ENCODE measurements around the gene TMEM39B. TPM values are rescaled to one million over a fixed set of nuclear protein-coding genes. Genes with fewer than 3 reads are reported as not detected.

TMEM39B gene
- total RNA-seq, 1 experiment from 2014 or later, result 12.1 TPM

DNA sequence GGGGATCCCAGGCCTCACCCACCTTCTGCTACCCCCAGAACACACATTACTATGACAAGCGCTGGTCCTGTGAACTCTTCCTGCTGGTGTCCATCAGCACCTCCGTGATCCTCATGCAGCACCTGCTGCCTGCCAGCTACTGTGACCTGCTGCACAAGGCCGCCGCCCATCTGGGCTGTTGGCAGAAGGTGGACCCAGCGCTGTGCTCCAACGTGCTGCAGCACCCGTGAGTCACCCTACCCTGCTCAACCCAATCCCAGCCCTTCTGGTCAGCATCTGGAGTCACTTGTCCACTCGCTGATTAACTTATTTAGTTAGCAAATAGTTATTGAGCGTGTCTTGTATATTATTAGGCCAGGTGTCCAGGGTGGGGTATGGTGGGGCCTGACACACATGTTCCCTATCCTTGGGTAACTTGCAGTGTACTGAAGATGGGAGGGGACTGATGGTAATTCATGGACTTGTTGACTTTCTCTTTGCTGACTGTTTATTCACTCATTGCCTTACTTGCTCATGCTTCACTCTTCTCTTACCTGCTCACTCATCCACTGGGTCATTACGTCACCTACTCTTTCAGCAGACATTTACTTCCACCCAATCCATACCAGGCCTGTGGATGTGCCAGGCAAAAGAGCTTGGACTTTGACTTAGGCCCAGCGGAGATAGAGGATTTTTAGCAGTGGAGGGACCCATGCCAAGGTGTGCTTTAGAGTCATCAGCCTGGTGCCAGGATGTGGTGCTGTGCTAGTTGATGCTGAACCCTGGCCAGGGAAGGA, 22.2 kb downstream of the TMEM39B start:
- intact Hi-C loops (cut with micrococcal nuclease; ENCODE audit: unreplicated experiment), result no loop called here
- POLR2A ChIA-PET, result no interaction called here
- Mint-ChIP-seq H3K4me1 (ENCODE audit: low read depth, unreplicated experiment) (no peaks in the 10 kb centered on the region), H3K9me3 (ENCODE audit: unreplicated experiment) (no peaks in the 10 kb centered on the region), H3K36me3 (ENCODE audit: insufficient read depth, unreplicated experiment) (peaks cover 17% of the 10 kb centered on the region), H3K27me3 (ENCODE audit: insufficient read depth, unreplicated experiment) (no peaks in the 10 kb centered on the region), H3K4me3 (ENCODE audit: unreplicated experiment) (no peak overlapping the region), H3K27ac (ENCODE audit: unreplicated experiment) (no peak overlapping the region)
- DNase-seq, result no peak
- Histone ChIP-seq H3K4me3 (ENCODE audit: low read depth, low read length) (no peak overlapping the region), H3K4me1 (no peaks in the 10 kb centered on the region), H3K9me3 (no peaks in the 10 kb centered on the region), H3K36me3 (ENCODE audit: control insufficient read depth, insufficient read depth, low read length) (no peaks in the 10 kb centered on the region), H3K27me3 (replicated peaks; ENCODE audit: control insufficient read depth, insufficient read depth, low read length) (no peaks in the 10 kb centered on the region)
- no TSS peak for BruUV-seq (replicated peaks)
- no peak for TF ChIP-seq CTCF (IDR thresholded peaks at IDR 0.05; ENCODE audit: insufficient read depth in 1 of 2, low read depth in 1 of 2, low read length in 1 of 2, severe bottlenecking in 1 of 2, unreplicated experiment in 1 of 2)
- CTCF ChIA-PET, result interaction anchor here (0.5 kb wide), 1 partner anchor 13 kb away, joined by 3 read pairs; the partner anchor contains the start of gene KPNA6

GRCh38 chr1:32099426-32099825, 26.7 kb downstream of the TMEM39B start:
- intact Hi-C loops (cut with micrococcal nuclease; ENCODE audit: unreplicated experiment), result no loop called here
- POLR2A ChIA-PET, result interaction anchor here (0.8 kb wide), 1 partner anchor 86 kb away, joined by 4 read pairs; no protein-coding TSS in a partner anchor
- Mint-ChIP-seq H3K4me3 (ENCODE audit: unreplicated experiment) (no peak overlapping the region), H3K36me3 (ENCODE audit: insufficient read depth, unreplicated experiment) (peaks cover 17% of the 10 kb centered on the region), H3K27me3 (ENCODE audit: insufficient read depth, unreplicated experiment) (no peaks in the 10 kb centered on the region), H3K4me1 (ENCODE audit: low read depth, unreplicated experiment) (peaks cover 8% of the 10 kb centered on the region), H3K9me3 (ENCODE audit: unreplicated experiment) (no peaks in the 10 kb centered on the region), H3K27ac (ENCODE audit: unreplicated experiment) (no peak overlapping the region)
- no peak for TF ChIP-seq CTCF (IDR thresholded peaks at IDR 0.05; ENCODE audit: insufficient read depth in 1 of 2, low read depth in 1 of 2, low read length in 1 of 2, severe bottlenecking in 1 of 2, unreplicated experiment in 1 of 2)
- no TSS peak for BruUV-seq (replicated peaks)
- Histone ChIP-seq H3K27me3 (replicated peaks; ENCODE audit: control insufficient read depth, insufficient read depth, low read length) (no peaks in the 10 kb centered on the region), H3K9me3 (no peaks in the 10 kb centered on the region), H3K4me3 (ENCODE audit: low read depth, low read length) (no peak overlapping the region), H3K36me3 (ENCODE audit: control insufficient read depth, insufficient read depth, low read length) (no peaks in the 10 kb centered on the region), H3K4me1 (peaks cover 25% of the 10 kb centered on the region)
- CTCF ChIA-PET, result no interaction called here
- DNase-seq, result no peak

GRCh38 chr1:32100359-32100758, 27.6 kb downstream of the TMEM39B start:
- Mint-ChIP-seq H3K36me3 (ENCODE audit: insufficient read depth, unreplicated experiment) (peaks cover 17% of the 10 kb centered on the region), H3K4me1 (ENCODE audit: low read depth, unreplicated experiment) (peaks cover 10% of the 10 kb centered on the region), H3K9me3 (ENCODE audit: unreplicated experiment) (no peaks in the 10 kb centered on the region), H3K4me3 (ENCODE audit: unreplicated experiment) (no peak overlapping the region), H3K27ac (ENCODE audit: unreplicated experiment) (no peak overlapping the region), H3K27me3 (ENCODE audit: insufficient read depth, unreplicated experiment) (no peaks in the 10 kb centered on the region)
- BruUV-seq (replicated peaks), result no TSS peak
- H3K36me3 ChIP-seq (ENCODE audit: control insufficient read depth, insufficient read depth, low read length), result no peaks in the 10 kb centered on the region
- H3K4me3 ChIP-seq (ENCODE audit: low read depth, low read length), result no peak overlapping the region
- POLR2A ChIA-PET, result no interaction called here
- H3K4me1 ChIP-seq, result peaks cover 28% of the 10 kb centered on the region
- CTCF ChIA-PET, result no interaction called here
- DNase-seq, result no peak
- H3K9me3 ChIP-seq, result no peaks in the 10 kb centered on the region
- no peak for TF ChIP-seq CTCF (IDR thresholded peaks at IDR 0.05; ENCODE audit: insufficient read depth in 1 of 2, low read depth in 1 of 2, low read length in 1 of 2, severe bottlenecking in 1 of 2, unreplicated experiment in 1 of 2)
- H3K27me3 ChIP-seq (replicated peaks; ENCODE audit: control insufficient read depth, insufficient read depth, low read length), result no peaks in the 10 kb centered on the region
- intact Hi-C loops (cut with micrococcal nuclease; ENCODE audit: unreplicated experiment), result no loop called here
